Thyroid gland (tissue), 4 donors: ENCODE results near the gene ADSS1.

Experiments
- CTCF ChIP-seq, 6 experiments: fragments of 200-600 bp in 3 of 6; fragments of 450-650 bp in 3 of 6; sonication (generic) in 3 of 6; IDR thresholded peaks; one replicate each; pipeline ENCODE4 v1.5.1; 2016 to 2019; ENCODE audit warnings: antibody characterized with exemption in 6 of 6, mild to moderate bottlenecking in 2 of 6, inconsistent platforms in 1 of 6, moderate library complexity in 1 of 6
- POLR2A ChIP-seq, 2 donors: fragments of 450-650 bp; IDR thresholded peaks; one replicate each; pipeline ENCODE4 v1.6.1; 2017; ENCODE audit warnings: antibody characterized with exemption in 2 of 2, mild to moderate bottlenecking in 2 of 2, moderate library complexity in 1 of 2

GRCh38 chr14:104718147-104718546, 5.9 kb upstream of the ADSS1 start:
- no peak for TF ChIP-seq POLR2A (IDR thresholded peaks at IDR 0.05)
- no peak for TF ChIP-seq CTCF (IDR thresholded peaks at IDR 0.05)
